MM.1S (cell line): ENCODE data around the gene MESD.

ENCODE experiments used
- EZH2 ChIP-seq: fragments of 300-600 bp; sonication (generic); optimal IDR thresholded peaks from 2 replicates; pipeline ENCODE3; 2017; ENCODE audit warnings: low read depth, mild to moderate bottlenecking, antibody characterized with exemption, low read length, mixed read lengths
- EZH2phosphoT487 ChIP-seq: fragments of 300-600 bp; sonication (generic); IDR thresholded peaks from 2 replicates; pipeline ENCODE4 v1.6.1; 2018; ENCODE audit warnings: antibody characterized with exemption, low read length

- TF ChIP-seq EZH2phosphoT487 (no peak), EZH2 (no peak)
Measured at GRCh38 chr15:81000144-81000623, 10.6 kb upstream of the MESD start.
